ENCODE results near the gene KNL1.
A peak's percentile ranks its signal among the peaks of the same experiment; 100 is the strongest.
"Not testable (repeated sequence)": the region's sequence is repeated elsewhere in the genome, so short reads cannot be mapped to it uniquely, and the experiment has no call there.

The KNL1 gene

GRCh38 chr15:40578892-40579291 is 15.2 kb upstream of the KNL1 start:
- no peak overlapping the region for H3K9ac ChIP-seq (ENCODE audit: insufficient read length)
- peaks cover 13% of the 10 kb centered on the region for H3K36me3 ChIP-seq (ENCODE audit: insufficient read depth, low read length)
- TF ChIP-seq EZH2 (IDR thresholded peaks at IDR 0.05) (no peak), POLR2AphosphoS5 (IDR thresholded peaks at IDR 0.05; ENCODE audit: borderline replicate concordance, low read depth, low read length) (no peak), FOXP2 (optimal IDR thresholded peaks at IDR 0.05; ENCODE audit: control extremely low read depth, extremely low read length, insufficient read depth) (no peak)
- no peak overlapping the region for H3K4me3 ChIP-seq
- H3K9me3 ChIP-seq (ENCODE audit: low read depth, low read length): no peaks in the 10 kb centered on the region
- no peak for DNase-seq (ENCODE audit: low read depth, low spot score)
- H3K27ac ChIP-seq: no peak overlapping the region

GRCh38 chr15:40581796-40582195 is 12.3 kb upstream of the KNL1 start:
- not testable (repeated sequence) for H3K27ac ChIP-seq; H3K4me3 ChIP-seq; H3K9me3 ChIP-seq (ENCODE audit: low read depth, low read length); H3K36me3 ChIP-seq (ENCODE audit: insufficient read depth, low read length); DNase-seq (ENCODE audit: low read depth, low spot score); H3K9ac ChIP-seq (ENCODE audit: insufficient read length)

GRCh38 chr15:40582726-40583246 is 11.3 kb upstream of the KNL1 start:
- Histone ChIP-seq H3K9ac (ENCODE audit: insufficient read length) (no peak overlapping the region), H3K4me3 (no peak overlapping the region), H3K36me3 (ENCODE audit: insufficient read depth, low read length) (no peaks in the 10 kb centered on the region), H3K9me3 (ENCODE audit: low read depth, low read length) (no peaks in the 10 kb centered on the region), H3K27ac (no peak overlapping the region)
- no peak for DNase-seq (ENCODE audit: low read depth, low spot score)
- TF ChIP-seq FOXP2 (optimal IDR thresholded peaks at IDR 0.05; ENCODE audit: control extremely low read depth, extremely low read length, insufficient read depth): no peak
- no peak for TF ChIP-seq POLR2AphosphoS5 (IDR thresholded peaks at IDR 0.05; ENCODE audit: borderline replicate concordance, low read depth, low read length)
- no peak for TF ChIP-seq EZH2 (IDR thresholded peaks at IDR 0.05)

- no peaks in the 10 kb centered on the region for H3K36me3 ChIP-seq (ENCODE audit: insufficient read depth, low read length)
- H3K9ac ChIP-seq (ENCODE audit: insufficient read length): no peak overlapping the region
- no peak overlapping the region for H3K4me3 ChIP-seq
- no peak for DNase-seq (ENCODE audit: low read depth, low spot score)
- H3K27ac ChIP-seq: no peak overlapping the region
- H3K9me3 ChIP-seq (ENCODE audit: low read depth, low read length): no peaks in the 10 kb centered on the region
- TF ChIP-seq POLR2AphosphoS5 (IDR thresholded peaks at IDR 0.05; ENCODE audit: borderline replicate concordance, low read depth, low read length): no peak
- TF ChIP-seq EZH2 (IDR thresholded peaks at IDR 0.05): no peak
- no peak for TF ChIP-seq FOXP2 (optimal IDR thresholded peaks at IDR 0.05; ENCODE audit: control extremely low read depth, extremely low read length, insufficient read depth)
These were observed 9.9 kb upstream of the KNL1 start for GRCh38 chr15:40584191-40584590.

GRCh38 chr15:40590667-40591050 is 3.4 kb upstream of the KNL1 start:
- TF ChIP-seq POLR2AphosphoS5 (IDR thresholded peaks at IDR 0.05; ENCODE audit: borderline replicate concordance, low read depth, low read length) (no peak), EZH2 (IDR thresholded peaks at IDR 0.05) (no peak), FOXP2 (optimal IDR thresholded peaks at IDR 0.05; ENCODE audit: control extremely low read depth, extremely low read length, insufficient read depth) (no peak)
- Histone ChIP-seq H3K27ac (no peak overlapping the region), H3K36me3 (ENCODE audit: insufficient read depth, low read length) (no peaks in the 10 kb centered on the region), H3K9ac (ENCODE audit: insufficient read length) (no peak overlapping the region), H3K9me3 (ENCODE audit: low read depth, low read length) (no peaks in the 10 kb centered on the region), H3K4me3 (no peak overlapping the region)
- no peak for DNase-seq (ENCODE audit: low read depth, low spot score)

GRCh38 chr15:40591389-40591788 is 2.7 kb upstream of the KNL1 start:
- no peak overlapping the region for H3K4me3 ChIP-seq
- no peaks in the 10 kb centered on the region for H3K9me3 ChIP-seq (ENCODE audit: low read depth, low read length)
- DNase-seq (ENCODE audit: low read depth, low spot score): no peak
- H3K27ac ChIP-seq: no peak overlapping the region
- no peak for TF ChIP-seq FOXP2 (optimal IDR thresholded peaks at IDR 0.05; ENCODE audit: control extremely low read depth, extremely low read length, insufficient read depth)
- no peak for TF ChIP-seq EZH2 (IDR thresholded peaks at IDR 0.05)
- TF ChIP-seq POLR2AphosphoS5 (IDR thresholded peaks at IDR 0.05; ENCODE audit: borderline replicate concordance, low read depth, low read length): no peak
- no peaks in the 10 kb centered on the region for H3K36me3 ChIP-seq (ENCODE audit: insufficient read depth, low read length)
- H3K9ac ChIP-seq (ENCODE audit: insufficient read length): no peak overlapping the region

- H3K9me3 ChIP-seq (ENCODE audit: low read depth, low read length): no peaks in the 10 kb centered on the region
- TF ChIP-seq FOXP2 (optimal IDR thresholded peaks at IDR 0.05; ENCODE audit: control extremely low read depth, extremely low read length, insufficient read depth) (no peak), EZH2 (IDR thresholded peaks at IDR 0.05) (no peak), POLR2AphosphoS5 (IDR thresholded peaks at IDR 0.05; ENCODE audit: borderline replicate concordance, low read depth, low read length) (no peak)
- no peak overlapping the region for H3K9ac ChIP-seq (ENCODE audit: insufficient read length)
- H3K27ac ChIP-seq: 0 out of 2 replicates have a peak overlapping the region, but pooled peaks have one; percentile 21
- DNase-seq (ENCODE audit: low read depth, low spot score): no peak
- H3K4me3 ChIP-seq: peak overlapping the region; percentile 81
- H3K36me3 ChIP-seq (ENCODE audit: insufficient read depth, low read length): no peaks in the 10 kb centered on the region
These were observed 884 bp upstream of the KNL1 start for GRCh38 chr15:40593165-40593564.

GRCh38 chr15:40594429-40594836 is 384 bp downstream of the KNL1 start:
- no peak for TF ChIP-seq FOXP2 (optimal IDR thresholded peaks at IDR 0.05; ENCODE audit: control extremely low read depth, extremely low read length, insufficient read depth)
- no peak for TF ChIP-seq POLR2AphosphoS5 (IDR thresholded peaks at IDR 0.05; ENCODE audit: borderline replicate concordance, low read depth, low read length)
- TF ChIP-seq EZH2 (IDR thresholded peaks at IDR 0.05): no peak
- Histone ChIP-seq H3K27ac (peak overlapping the region; percentile 98), H3K9me3 (ENCODE audit: low read depth, low read length) (no peaks in the 10 kb centered on the region), H3K36me3 (ENCODE audit: insufficient read depth, low read length) (no peaks in the 10 kb centered on the region), H3K9ac (ENCODE audit: insufficient read length) (peak overlapping the region; percentile 93), H3K4me3 (peak overlapping the region; percentile 81)
- DNase-seq (ENCODE audit: low read depth, low spot score): no peak

GRCh38 chr15:40595219-40595618 is 1.2 kb downstream of the KNL1 start:
- TF ChIP-seq POLR2AphosphoS5 (IDR thresholded peaks at IDR 0.05; ENCODE audit: borderline replicate concordance, low read depth, low read length): no peak
- no peak for TF ChIP-seq FOXP2 (optimal IDR thresholded peaks at IDR 0.05; ENCODE audit: control extremely low read depth, extremely low read length, insufficient read depth)
- no peak for TF ChIP-seq EZH2 (IDR thresholded peaks at IDR 0.05)
- peak overlapping the region; percentile 81 for H3K4me3 ChIP-seq
- no peaks in the 10 kb centered on the region for H3K9me3 ChIP-seq (ENCODE audit: low read depth, low read length)
- no peak overlapping the region for H3K27ac ChIP-seq
- no peaks in the 10 kb centered on the region for H3K36me3 ChIP-seq (ENCODE audit: insufficient read depth, low read length)
- H3K9ac ChIP-seq (ENCODE audit: insufficient read length): peak overlapping the region; percentile 93
- no peak for DNase-seq (ENCODE audit: low read depth, low spot score)
